CD4-positive, alpha-beta T cell treated with Interleukin-17A for 1 hour (primary cell): ENCODE results near the gene HOXA9.

Source experiments
- DNase-seq: peaks from one replicate; pipeline ENCODE4 v3.0.0-alpha.2; 2020

The HOXA9 gene

GRCh38 chr7:27175626-27176523 lies 10.5 kb upstream of the HOXA9 start:
- no peak for DNase-seq

- no peak for DNase-seq
These were observed 9.7 kb upstream of the HOXA9 start for GRCh38 chr7:27174874-27175625.

GRCh38 chr7:27173956-27174873 lies 8.9 kb upstream of the HOXA9 start, which contains the start of gene HOXA10:
Gene HOXA10, minus strand, starts transcription at chr7:27174320. Its CDS starts 14 bp downstream, at chr7:27174306.
- DNase-seq, result no peak

- peak; percentile 43 for DNase-seq
These were observed 8.2 kb upstream of the HOXA9 start for GRCh38 chr7:27173511-27173955.

GRCh38 chr7:27172823-27173510 lies 7.6 kb upstream of the HOXA9 start:
- DNase-seq, result no peak

GRCh38 chr7:27172315-27172774 lies 7.0 kb upstream of the HOXA9 start:
- DNase-seq, result no peak

- no peak for DNase-seq
These were observed 6.4 kb upstream of the HOXA9 start for GRCh38 chr7:27171637-27172314.

GRCh38 chr7:27171325-27171636 lies 5.9 kb upstream of the HOXA9 start:
- no peak for DNase-seq

- no peak for DNase-seq
These were observed 5.3 kb upstream of the HOXA9 start for GRCh38 chr7:27170426-27171324.

- DNase-seq, result no peak
These were observed 4.5 kb upstream of the HOXA9 start for GRCh38 chr7:27169658-27170425.

GRCh38 chr7:27168265-27168947 lies 3.1 kb upstream of the HOXA9 start:
- DNase-seq, result no peak

GRCh38 chr7:27167916-27168264 lies 2.6 kb upstream of the HOXA9 start:
- no peak for DNase-seq

GRCh38 chr7:27166531-27167505 lies 1.5 kb upstream of the HOXA9 start:
- DNase-seq, result no peak

GRCh38 chr7:27165996-27166530 lies 726 bp upstream of the HOXA9 start:
- no peak for DNase-seq

- no peak for DNase-seq
These were observed 809 bp downstream of the HOXA9 start for GRCh38 chr7:27164367-27165088.

- no peak for DNase-seq
These were observed 1.3 kb downstream of the HOXA9 start for GRCh38 chr7:27164045-27164366.
